Measurements from ENCODE around the gene KRTAP5-11.
"Not testable (repeated sequence)": the region's sequence is repeated elsewhere in the genome, so short reads cannot be mapped to it uniquely, and the experiment has no call there.

The KRTAP5-11 gene

GRCh38 chr11:71580057-71581003 lies 2.3 kb downstream of the KRTAP5-11 start:
- H3K27ac Mint-ChIP-seq: no peak overlapping the region
- no peaks in the 10 kb centered on the region for H3K36me3 Mint-ChIP-seq (ENCODE audit: low read depth)
- H3K27me3 Mint-ChIP-seq (ENCODE audit: low read depth, poor library complexity): peaks cover 33% of the 10 kb centered on the region
- H3K4me1 Mint-ChIP-seq: peaks cover 37% of the 10 kb centered on the region
- DNase-seq: peak; percentile 52
- TF ChIP-seq CTCF (IDR thresholded peaks at IDR 0.05): peak; percentile 85
- H3K9me3 Mint-ChIP-seq: no peaks in the 10 kb centered on the region
- H3K4me3 Mint-ChIP-seq: no peak overlapping the region

DNA sequence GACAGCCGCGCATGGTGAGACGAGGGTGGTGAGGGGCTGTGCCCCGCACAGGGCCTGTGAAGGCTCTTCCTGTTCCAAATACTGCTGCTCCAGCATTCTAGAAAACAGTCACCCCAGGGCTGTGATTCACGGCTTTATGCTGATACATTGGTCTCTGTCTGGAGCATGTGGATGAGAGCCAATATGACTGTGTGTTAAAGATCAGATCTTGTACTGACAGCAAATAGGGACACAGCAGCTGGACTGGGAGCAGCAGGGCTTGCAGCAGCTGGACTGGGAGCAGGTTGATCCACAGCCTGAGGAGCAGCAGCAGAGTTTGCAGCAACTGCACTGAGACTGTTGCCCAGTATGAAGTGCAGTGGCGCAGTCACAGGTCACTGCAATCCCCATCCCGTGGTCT lies 3.2 kb downstream of the KRTAP5-11 start:
- H3K9me3 Mint-ChIP-seq; DNase-seq; H3K27ac Mint-ChIP-seq; H3K4me3 Mint-ChIP-seq; H3K36me3 Mint-ChIP-seq (ENCODE audit: low read depth): not testable (repeated sequence)
- Mint-ChIP-seq H3K27me3 (ENCODE audit: low read depth, poor library complexity) (peaks cover 29% of the 10 kb centered on the region), H3K4me1 (peaks cover 37% of the 10 kb centered on the region)

DNA sequence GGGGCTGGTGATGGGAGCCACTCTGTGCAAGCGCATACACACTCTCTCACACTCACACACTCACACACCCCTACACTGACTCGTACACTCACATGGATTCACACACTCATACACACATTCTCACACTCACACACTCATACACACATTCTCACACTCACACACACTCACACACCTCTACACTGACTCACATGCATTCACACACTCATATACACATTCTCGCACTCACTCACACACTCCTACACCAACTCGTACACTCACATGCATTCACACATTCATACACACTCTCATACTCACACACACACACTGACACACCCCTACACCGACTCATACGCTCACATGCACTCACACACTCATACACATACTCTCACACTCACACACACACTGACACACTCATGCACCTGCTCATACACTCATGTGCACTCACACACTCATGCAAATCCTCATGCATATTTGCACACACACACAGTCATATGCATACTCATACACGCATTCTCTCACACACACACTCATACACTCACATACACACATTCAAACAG lies 5.1 kb downstream of the KRTAP5-11 start:
- H3K27me3 Mint-ChIP-seq (ENCODE audit: low read depth, poor library complexity): peaks cover 22% of the 10 kb centered on the region
- TF ChIP-seq CTCF (IDR thresholded peaks at IDR 0.05): no peak
- peaks cover 37% of the 10 kb centered on the region for H3K4me1 Mint-ChIP-seq
- H3K36me3 Mint-ChIP-seq (ENCODE audit: low read depth): no peaks in the 10 kb centered on the region
- H3K27ac Mint-ChIP-seq: no peak overlapping the region
- no peak overlapping the region for H3K4me3 Mint-ChIP-seq
- no peak for DNase-seq
- H3K9me3 Mint-ChIP-seq: no peaks in the 10 kb centered on the region

GRCh38 chr11:71576688-71577465 lies 5.8 kb downstream of the KRTAP5-11 start:
- H3K9me3 Mint-ChIP-seq; DNase-seq; H3K4me3 Mint-ChIP-seq; H3K27ac Mint-ChIP-seq; H3K36me3 Mint-ChIP-seq (ENCODE audit: low read depth): not testable (repeated sequence)
- peaks cover 15% of the 10 kb centered on the region for H3K27me3 Mint-ChIP-seq (ENCODE audit: low read depth, poor library complexity)
- peaks cover 37% of the 10 kb centered on the region for H3K4me1 Mint-ChIP-seq

GRCh38 chr11:71575723-71576424 lies 6.8 kb downstream of the KRTAP5-11 start:
- Mint-ChIP-seq H3K4me1 (peaks cover 27% of the 10 kb centered on the region), H3K4me3 (no peak overlapping the region), H3K9me3 (no peaks in the 10 kb centered on the region), H3K27ac (no peak overlapping the region), H3K27me3 (ENCODE audit: low read depth, poor library complexity) (peaks cover 10% of the 10 kb centered on the region), H3K36me3 (ENCODE audit: low read depth) (no peaks in the 10 kb centered on the region)
- DNase-seq: no peak
- TF ChIP-seq CTCF (IDR thresholded peaks at IDR 0.05): no peak

GRCh38 chr11:71574418-71574817 lies 8.3 kb downstream of the KRTAP5-11 start:
- Mint-ChIP-seq H3K27ac (no peak overlapping the region), H3K36me3 (ENCODE audit: low read depth) (no peaks in the 10 kb centered on the region), H3K4me3 (no peak overlapping the region), H3K4me1 (peaks cover 20% of the 10 kb centered on the region), H3K27me3 (ENCODE audit: low read depth, poor library complexity) (peaks cover 10% of the 10 kb centered on the region), H3K9me3 (no peaks in the 10 kb centered on the region)
- no peak for TF ChIP-seq CTCF (IDR thresholded peaks at IDR 0.05)
- DNase-seq: no peak
